CD4-positive, alpha-beta T cell treated with Interferon alpha-2 for 1 hour (primary cell): Measurements from ENCODE around the gene LRRC3B.

Source experiments
- DNase-seq, 2 donors: peaks; one replicate each; pipeline ENCODE4 v3.0.0-alpha.2; 2020 to 2022

LRRC3B gene

GRCh38 chr3:26714485-26714884 lies 91.9 kb downstream of the LRRC3B start:
- DNase-seq, result no peak

- DNase-seq, result no peak
These were observed 92.9 kb downstream of the LRRC3B start for GRCh38 chr3:26715431-26715830.

DNA sequence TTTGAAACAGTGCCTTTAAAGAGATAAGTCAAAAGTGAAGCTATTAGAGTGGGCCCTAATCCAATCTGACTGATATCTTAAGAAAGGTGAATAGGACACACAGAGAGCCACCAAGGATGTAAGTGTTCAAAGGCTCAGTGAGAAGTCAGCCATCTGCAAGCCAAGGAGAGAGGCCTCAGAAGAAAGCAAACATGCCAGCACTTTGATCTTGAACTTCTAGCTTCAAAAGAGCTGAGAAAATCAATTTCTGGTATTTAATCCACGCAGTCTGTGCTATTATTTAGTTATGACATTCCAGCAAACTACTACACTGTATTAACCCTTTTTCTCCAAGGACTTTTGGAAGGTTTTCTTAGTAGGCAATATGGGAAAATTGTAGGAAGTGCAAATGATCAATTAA lies 95.7 kb downstream of the LRRC3B start:
- DNase-seq, result no peak

- DNase-seq, result no peak
These were observed 96.6 kb downstream of the LRRC3B start for GRCh38 chr3:26719134-26719533.

- DNase-seq, result no peak
These were observed 98.5 kb downstream of the LRRC3B start for GRCh38 chr3:26721047-26721446.

DNA sequence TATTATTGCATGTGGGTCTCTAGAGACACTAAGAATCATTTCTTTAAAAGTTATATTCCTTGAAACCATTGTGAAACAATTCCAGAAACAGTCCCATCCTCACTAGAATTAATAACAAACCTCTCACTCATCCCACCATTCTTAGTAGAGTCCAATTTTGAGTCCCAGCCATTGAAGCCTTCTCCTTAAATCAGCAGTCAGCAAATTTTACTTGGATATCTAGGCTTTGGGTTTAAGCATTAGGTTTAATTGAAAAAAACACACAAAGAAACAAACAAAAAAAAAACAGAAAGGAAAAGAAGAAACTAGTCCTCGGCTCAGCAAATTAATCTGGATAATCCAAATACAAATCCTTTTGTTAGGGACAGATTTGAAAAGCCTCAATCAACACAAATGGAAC lies 109.3 kb downstream of the LRRC3B start:
- no peak for DNase-seq

DNA sequence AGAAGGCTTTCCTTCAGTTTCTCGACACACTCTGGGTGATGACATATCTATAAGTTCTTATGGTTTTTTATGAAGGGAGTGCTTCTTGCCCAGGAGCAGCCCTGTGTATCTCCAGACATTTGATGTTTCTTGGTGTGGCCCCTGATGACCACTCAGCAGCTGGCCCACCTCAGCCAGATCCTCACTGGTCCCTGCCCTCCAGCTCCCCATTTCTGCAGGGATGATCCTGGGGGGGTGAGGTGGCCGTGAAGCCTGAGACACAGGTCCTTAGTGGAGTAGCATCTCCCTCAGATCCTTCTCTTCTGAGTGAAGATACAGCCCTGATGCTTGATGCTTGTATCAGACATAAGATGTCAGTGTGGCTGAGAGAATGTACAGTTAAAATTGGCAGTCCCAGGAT lies 127.7 kb downstream of the LRRC3B start:
- no peak for DNase-seq

DNA sequence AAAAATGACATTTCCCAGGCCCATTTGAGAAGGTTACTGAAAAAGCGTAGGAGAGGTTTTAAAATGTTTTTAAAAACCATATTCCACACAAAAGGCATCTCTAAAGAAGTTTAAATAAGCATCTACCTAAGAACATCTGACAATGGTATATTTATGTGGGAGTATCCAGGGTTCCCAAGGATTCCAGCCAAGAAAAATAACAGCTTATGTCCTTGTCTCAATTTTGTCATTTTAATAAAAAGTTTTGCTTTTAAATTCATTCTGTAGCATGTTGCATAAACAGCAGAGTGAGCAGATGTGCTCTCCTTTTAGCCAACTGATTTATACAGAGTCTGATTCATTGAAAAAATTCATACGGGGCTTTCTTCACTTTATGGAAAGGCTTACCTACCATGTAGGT lies 129.9 kb downstream of the LRRC3B start:
- DNase-seq, result no peak

DNA sequence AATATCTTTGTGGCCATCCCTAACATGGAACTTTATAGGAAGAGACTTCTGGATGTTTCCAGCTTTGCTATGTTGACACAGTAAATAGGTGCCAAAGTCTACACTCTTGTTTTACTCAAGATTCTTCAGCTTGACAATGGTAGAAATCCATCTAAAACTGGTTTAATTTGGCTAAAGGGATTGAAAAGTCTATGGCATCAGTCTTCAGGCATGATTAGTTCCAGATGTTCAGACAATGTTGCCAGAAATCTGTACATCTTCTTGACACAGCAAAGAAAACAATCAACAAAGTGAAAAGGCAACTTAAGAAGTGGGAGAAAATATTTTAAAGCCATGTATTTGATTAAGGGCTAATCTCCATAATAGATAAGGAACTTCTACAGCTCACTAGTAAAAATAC lies 130.5 kb downstream of the LRRC3B start:
- no peak for DNase-seq

- DNase-seq, result no peak
These were observed 135.4 kb downstream of the LRRC3B start for GRCh38 chr3:26757978-26758377.
